ENCODE data around the gene LY6G5B.

LY6G5B gene

GRCh38 chr6:31624070-31624469, 45.7 kb upstream of the LY6G5B start:
- Mint-ChIP-seq H3K36me3 (ENCODE audit: low read depth) (peaks cover 65% of the 10 kb centered on the region), H3K27ac (no peak overlapping the region), H3K4me3 (no peak overlapping the region), H3K9me3 (no peaks in the 10 kb centered on the region), H3K27me3 (ENCODE audit: low read depth) (no peaks in the 10 kb centered on the region), H3K4me1 (peaks cover 14% of the 10 kb centered on the region)
- TF ChIP-seq CTCF (IDR thresholded peaks at IDR 0.05; ENCODE audit: unreplicated experiment in 3 of 3): no peak

GRCh38 chr6:31626952-31627351, 42.8 kb upstream of the LY6G5B start:
- H3K36me3 Mint-ChIP-seq (ENCODE audit: low read depth): peaks cover 85% of the 10 kb centered on the region
- H3K27ac Mint-ChIP-seq: no peak overlapping the region
- no peaks in the 10 kb centered on the region for H3K9me3 Mint-ChIP-seq
- H3K27me3 Mint-ChIP-seq (ENCODE audit: low read depth): no peaks in the 10 kb centered on the region
- peaks cover 10% of the 10 kb centered on the region for H3K4me1 Mint-ChIP-seq
- no peak for TF ChIP-seq CTCF (IDR thresholded peaks at IDR 0.05; ENCODE audit: unreplicated experiment in 3 of 3)
- no peak overlapping the region for H3K4me3 Mint-ChIP-seq

GRCh38 chr6:31627690-31628287, 42.0 kb upstream of the LY6G5B start:
- H3K27ac Mint-ChIP-seq: no peak overlapping the region
- peaks cover 1% of the 10 kb centered on the region for H3K4me1 Mint-ChIP-seq
- H3K27me3 Mint-ChIP-seq (ENCODE audit: low read depth): no peaks in the 10 kb centered on the region
- H3K4me3 Mint-ChIP-seq: no peak overlapping the region
- no peak for TF ChIP-seq CTCF (IDR thresholded peaks at IDR 0.05; ENCODE audit: unreplicated experiment in 3 of 3)
- no peaks in the 10 kb centered on the region for H3K9me3 Mint-ChIP-seq
- peaks cover 84% of the 10 kb centered on the region for H3K36me3 Mint-ChIP-seq (ENCODE audit: low read depth)

- H3K27me3 Mint-ChIP-seq (ENCODE audit: low read depth): no peaks in the 10 kb centered on the region
- peak overlapping the region in 1 of 3 experiments; percentile 46 for H3K27ac Mint-ChIP-seq
- TF ChIP-seq CTCF (IDR thresholded peaks at IDR 0.05; ENCODE audit: unreplicated experiment in 3 of 3): no peak
- no peaks in the 10 kb centered on the region for H3K9me3 Mint-ChIP-seq
- no peak overlapping the region for H3K4me3 Mint-ChIP-seq
- H3K4me1 Mint-ChIP-seq: no peaks in the 10 kb centered on the region
- peaks cover 81% of the 10 kb centered on the region for H3K36me3 Mint-ChIP-seq (ENCODE audit: low read depth)
Measured at GRCh38 chr6:31629014-31629413, 40.8 kb upstream of the LY6G5B start.

DNA sequence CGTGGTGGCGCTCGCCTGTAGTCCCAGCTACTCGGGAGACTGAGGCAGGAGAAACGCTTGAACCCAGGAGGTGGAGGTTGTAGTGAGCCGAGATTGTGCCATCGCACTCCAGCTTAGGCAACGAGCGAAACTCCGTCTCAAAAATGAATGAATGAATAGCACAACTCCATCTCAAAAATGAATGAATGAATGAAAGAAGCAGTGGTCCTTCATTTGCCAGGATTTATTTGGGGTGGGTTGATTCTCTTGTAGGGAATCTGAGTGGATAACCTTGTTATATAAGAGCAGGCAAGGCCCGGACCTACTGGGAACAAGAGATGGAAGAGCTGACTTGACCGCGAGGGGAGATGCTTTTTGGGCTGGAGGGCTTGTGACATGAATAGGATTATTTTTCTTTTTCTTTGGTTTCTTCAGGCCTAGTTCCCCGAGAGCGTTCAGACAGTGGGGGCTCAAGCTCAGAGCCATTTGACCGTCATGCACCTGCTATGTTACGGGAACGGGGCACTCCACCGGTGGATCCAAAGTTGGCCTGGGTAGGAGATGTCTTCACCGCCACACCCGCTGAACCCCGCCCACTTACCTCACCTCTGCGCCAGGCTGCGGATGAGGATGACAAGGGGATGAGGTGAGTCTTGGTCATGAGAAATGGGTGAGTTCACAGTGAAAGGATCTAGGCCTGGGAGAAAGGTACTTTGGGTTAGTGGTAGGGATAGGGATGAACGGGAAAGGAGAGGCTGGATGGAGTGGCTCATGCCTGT, 39.4 kb upstream of the LY6G5B start:
- H3K4me3 Mint-ChIP-seq: no peak overlapping the region
- peak overlapping the region in 1 of 3 experiments; percentile 20 for H3K27ac Mint-ChIP-seq
- TF ChIP-seq CTCF (IDR thresholded peaks at IDR 0.05; ENCODE audit: unreplicated experiment in 3 of 3): no peak
- no peaks in the 10 kb centered on the region for H3K9me3 Mint-ChIP-seq
- no peaks in the 10 kb centered on the region for H3K4me1 Mint-ChIP-seq
- H3K27me3 Mint-ChIP-seq (ENCODE audit: low read depth): no peaks in the 10 kb centered on the region
- peaks cover 84% of the 10 kb centered on the region for H3K36me3 Mint-ChIP-seq (ENCODE audit: low read depth)

DNA sequence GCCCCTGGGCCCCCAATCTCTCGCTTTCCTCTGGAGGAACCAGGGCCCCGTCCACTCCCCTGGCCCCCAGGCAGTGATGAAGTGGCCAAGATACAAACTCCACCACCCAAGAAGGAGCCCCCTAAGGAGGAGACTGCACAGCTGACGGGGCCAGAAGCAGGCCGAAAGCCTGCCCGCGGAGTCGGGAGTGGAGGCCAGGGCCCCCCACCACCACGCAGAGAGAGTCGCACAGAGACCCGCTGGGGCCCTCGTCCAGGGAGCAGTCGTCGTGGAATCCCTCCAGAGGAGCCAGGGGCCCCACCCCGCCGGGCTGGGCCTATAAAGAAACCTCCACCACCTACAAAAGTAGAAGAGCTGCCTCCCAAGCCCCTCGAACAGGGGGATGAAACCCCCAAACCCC, 38.6 kb upstream of the LY6G5B start:
- no peak overlapping the region for H3K4me3 Mint-ChIP-seq
- TF ChIP-seq CTCF (IDR thresholded peaks at IDR 0.05; ENCODE audit: unreplicated experiment in 3 of 3): no peak
- no peaks in the 10 kb centered on the region for H3K27me3 Mint-ChIP-seq (ENCODE audit: low read depth)
- H3K36me3 Mint-ChIP-seq (ENCODE audit: low read depth): peaks cover 83% of the 10 kb centered on the region
- no peak overlapping the region for H3K27ac Mint-ChIP-seq
- no peaks in the 10 kb centered on the region for H3K9me3 Mint-ChIP-seq
- no peaks in the 10 kb centered on the region for H3K4me1 Mint-ChIP-seq
